Measurements from ENCODE around the gene KMT2B.

KMT2B gene

GRCh38 chr19:35780058-35780457, 62.3 kb downstream of the KMT2B start:
- DNase-seq (ENCODE audit: low read depth in 2 of 2) = no peak

GRCh38 chr19:35780717-35781116, 62.9 kb downstream of the KMT2B start:
- no peak for DNase-seq (ENCODE audit: low read depth in 2 of 2)

DNA sequence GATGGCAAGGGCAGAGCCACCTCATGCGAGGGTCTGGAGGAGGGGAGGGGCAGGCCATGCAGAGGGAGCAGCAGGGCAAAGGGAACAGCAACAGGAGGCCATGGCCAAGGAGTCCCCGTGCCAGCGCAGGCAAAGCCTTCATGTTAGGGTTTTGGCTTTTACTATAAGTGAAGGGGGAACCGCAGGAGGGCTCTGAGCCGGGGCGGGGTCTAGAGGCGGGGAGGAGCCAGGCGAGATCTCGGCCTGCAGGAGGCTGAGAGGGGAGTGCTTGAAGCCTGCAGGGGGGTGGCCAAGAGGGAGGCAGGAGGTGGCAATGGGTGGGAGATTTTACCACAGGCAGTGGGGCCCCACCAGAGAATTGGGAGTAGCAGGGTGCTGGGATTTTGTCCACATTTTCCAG, 63.8 kb downstream of the KMT2B start:
- DNase-seq (ENCODE audit: low read depth in 2 of 2) = no peak

GRCh38 chr19:35782589-35782988, 64.8 kb downstream of the KMT2B start:
- no peak for DNase-seq (ENCODE audit: low read depth in 2 of 2)

DNA sequence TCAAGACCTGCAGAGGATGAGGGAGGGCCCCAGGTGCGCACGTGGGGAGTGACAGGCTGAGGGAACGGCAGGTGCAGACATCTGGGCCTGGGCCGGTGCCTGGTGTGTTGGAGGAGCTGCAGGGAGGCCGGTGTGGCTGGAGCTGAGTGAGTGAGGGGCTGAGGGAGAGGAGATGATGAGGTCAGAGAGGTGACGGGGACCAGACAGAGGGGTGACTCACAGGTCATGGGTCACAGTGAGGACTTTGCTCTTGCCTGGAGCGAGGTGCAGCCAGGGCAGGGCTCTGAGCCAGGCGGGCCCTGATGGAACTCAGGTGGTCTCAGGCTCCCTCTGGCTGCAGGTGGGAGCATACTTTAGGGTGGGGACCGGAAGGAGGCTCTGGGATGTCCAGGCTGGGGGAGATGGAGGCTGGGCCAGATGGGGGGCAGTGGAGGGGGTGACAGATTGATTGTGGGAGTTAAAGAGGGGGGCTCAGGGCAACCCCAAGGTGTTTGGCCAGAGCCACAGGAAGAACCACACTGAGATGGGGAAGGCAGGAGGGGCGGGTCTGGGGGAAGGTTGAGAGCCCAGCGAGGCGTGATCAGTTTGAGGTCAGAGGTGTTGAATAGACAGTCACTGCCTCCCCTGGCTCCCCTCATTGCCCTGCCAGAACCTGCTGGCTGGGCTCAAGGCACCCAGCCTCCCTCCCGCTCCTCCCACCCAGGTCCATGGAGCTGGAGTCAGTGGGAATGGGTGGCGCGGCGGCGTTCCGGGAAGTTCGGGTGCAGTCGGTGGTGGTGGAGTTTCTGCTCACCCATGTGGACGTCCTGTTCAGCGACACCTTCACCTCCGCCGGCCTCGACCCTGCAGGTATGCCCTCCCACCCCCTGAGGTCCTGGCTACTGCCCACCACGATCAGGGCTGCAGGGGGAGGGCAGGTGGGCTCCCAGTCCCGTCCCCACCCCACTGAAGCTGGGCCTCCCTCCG, 65.9 kb downstream of the KMT2B start:
- DNase-seq (ENCODE audit: low read depth in 2 of 2) = no peak

GRCh38 chr19:35784503-35785338, 66.9 kb downstream of the KMT2B start:
- DNase-seq (ENCODE audit: low read depth in 2 of 2) = no peak

DNA sequence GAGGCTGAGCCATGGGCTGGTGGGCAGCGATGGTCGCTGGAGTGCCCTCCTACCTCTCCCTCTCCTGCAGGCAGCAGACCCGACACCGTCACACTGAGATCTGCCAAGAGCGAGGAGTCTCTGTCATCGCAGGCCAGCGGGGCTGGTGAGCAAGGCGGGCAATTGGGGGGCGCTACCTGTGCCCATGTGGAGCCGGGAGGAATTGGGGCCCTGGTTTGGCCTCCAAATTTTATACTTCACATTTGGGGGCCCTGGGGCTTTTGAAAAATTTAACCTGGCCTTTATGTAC, 67.5 kb downstream of the KMT2B start:
- no peak for DNase-seq (ENCODE audit: low read depth in 2 of 2)

GRCh38 chr19:35786299-35787160, 68.7 kb downstream of the KMT2B start:
- no peak for DNase-seq (ENCODE audit: low read depth in 2 of 2)

DNA sequence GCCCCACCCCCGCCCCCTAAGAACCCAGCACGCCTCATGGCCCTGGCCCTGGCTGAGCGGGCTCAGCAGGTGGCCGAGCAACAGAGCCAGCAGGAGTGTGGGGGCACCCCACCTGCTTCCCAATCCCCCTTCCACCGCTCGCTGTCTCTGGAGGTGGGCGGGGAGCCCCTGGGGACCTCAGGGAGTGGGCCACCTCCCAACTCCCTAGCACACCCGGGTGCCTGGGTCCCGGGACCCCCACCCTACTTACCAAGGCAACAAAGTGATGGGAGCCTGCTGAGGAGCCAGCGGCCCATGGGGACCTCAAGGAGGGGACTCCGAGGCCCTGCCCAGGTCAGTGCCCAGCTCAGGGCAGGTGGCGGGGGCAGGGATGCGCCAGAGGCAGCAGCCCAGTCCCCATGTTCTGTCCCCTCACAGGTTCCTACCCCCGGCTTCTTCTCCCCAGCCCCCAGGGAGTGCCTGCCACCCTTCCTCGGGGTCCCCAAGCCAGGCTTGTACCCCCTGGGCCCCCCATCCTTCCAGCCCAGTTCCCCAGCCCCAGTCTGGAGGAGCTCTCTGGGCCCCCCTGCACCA, 69.5 kb downstream of the KMT2B start:
- no peak for DNase-seq (ENCODE audit: low read depth in 2 of 2)
